GM21717 (cell line): ENCODE results near the gene EIF3L.

Experiments
- ATAC-seq: cut with Tn5 transposase; IDR thresholded peaks from one replicate; pipeline ENCODE4 v1.9.1; 2021; ENCODE audit warnings: mild to moderate bottlenecking, moderate library complexity; ENCODE audit not compliant: unreplicated experiment

Gene EIF3L

GRCh38 chr22:37816543-37817180 is 32.6 kb upstream of the EIF3L start:
- ATAC-seq, result no peak

DNA sequence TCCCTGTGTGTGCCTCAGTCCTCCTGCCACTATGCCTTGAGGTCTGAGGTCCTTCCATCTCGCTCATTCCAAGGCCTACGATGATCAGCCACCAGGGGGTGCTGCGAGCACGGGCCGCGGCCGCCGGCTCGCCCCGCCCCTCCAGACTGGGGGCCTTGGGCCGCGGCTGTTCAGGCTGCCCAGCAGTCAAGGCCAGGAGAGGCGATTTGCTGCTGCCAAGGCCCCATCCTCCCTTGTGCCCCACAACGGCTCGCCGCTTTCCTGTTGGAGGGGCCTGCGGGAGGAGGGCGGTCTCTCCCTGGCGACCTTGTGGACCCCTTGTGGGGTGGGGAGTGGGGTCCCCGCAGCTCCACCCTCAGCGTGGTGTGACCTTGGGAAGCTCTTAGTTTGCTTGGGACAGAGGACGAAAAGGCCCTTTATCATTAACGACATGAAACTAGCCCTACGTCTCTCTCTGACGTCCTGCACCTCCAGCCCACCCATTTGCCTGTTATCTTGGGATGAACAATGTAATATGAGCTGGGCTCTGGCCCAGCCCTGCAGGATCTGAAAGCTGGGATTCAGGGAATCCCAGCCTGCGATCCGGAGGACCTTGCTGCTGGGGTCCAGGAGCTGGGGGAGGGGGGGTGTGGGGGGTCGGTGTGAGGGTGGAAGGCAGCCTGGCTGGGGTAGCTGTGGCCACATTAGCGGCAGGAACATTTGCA is 31.4 kb upstream of the EIF3L start:
- ATAC-seq, result no peak

- no peak for ATAC-seq
Measured at GRCh38 chr22:37818409-37819104, 30.7 kb upstream of the EIF3L start.

- ATAC-seq, result no peak
Measured at GRCh38 chr22:37819105-37819433, 30.1 kb upstream of the EIF3L start.

GRCh38 chr22:37820350-37820749 is 28.9 kb upstream of the EIF3L start:
- ATAC-seq, result no peak

DNA sequence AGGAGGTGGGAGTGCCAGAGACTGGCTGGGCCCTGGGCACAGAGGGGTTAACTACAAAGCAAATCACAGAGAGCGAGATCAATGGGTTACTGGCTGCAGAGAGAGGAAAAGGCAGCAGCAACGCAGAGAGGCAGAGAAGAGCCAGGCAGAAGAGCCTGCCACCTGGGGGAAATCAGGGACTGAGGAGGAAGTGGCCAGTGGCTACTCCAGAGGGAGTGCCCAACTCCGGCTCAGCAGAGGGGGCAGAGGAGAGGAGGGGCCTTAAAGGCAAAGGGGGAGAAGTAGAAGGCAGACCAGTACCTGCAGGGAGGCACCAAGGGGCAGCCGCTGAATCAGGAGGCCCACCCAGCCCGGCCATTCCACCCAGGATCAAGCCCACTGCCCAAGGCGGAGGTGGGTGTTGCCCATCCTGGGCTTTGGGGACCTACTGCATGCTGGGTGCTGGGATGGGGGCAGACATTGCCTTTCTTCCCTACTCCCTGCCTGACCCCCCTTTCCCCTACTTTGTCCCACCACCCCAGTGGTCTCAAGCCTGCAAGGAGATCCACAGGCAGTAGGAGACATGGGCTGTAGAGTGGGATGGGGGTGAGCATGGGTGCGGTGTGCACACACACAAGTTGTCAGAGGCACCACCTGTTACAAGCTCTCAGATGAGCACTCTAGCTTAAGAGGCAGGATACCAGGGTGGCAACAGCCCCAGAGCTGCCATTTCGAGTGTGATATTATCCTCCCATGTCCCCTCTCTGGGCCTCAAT is 27.0 kb upstream of the EIF3L start:
- ATAC-seq, result no peak

GRCh38 chr22:37823134-37823985 is 25.9 kb upstream of the EIF3L start, which contains the start of gene GALR3:
Gene GALR3 (plus strand): TSS chr22:37823382. CDS start chr22:37823407, 25 bp downstream.
- ATAC-seq, result no peak

DNA sequence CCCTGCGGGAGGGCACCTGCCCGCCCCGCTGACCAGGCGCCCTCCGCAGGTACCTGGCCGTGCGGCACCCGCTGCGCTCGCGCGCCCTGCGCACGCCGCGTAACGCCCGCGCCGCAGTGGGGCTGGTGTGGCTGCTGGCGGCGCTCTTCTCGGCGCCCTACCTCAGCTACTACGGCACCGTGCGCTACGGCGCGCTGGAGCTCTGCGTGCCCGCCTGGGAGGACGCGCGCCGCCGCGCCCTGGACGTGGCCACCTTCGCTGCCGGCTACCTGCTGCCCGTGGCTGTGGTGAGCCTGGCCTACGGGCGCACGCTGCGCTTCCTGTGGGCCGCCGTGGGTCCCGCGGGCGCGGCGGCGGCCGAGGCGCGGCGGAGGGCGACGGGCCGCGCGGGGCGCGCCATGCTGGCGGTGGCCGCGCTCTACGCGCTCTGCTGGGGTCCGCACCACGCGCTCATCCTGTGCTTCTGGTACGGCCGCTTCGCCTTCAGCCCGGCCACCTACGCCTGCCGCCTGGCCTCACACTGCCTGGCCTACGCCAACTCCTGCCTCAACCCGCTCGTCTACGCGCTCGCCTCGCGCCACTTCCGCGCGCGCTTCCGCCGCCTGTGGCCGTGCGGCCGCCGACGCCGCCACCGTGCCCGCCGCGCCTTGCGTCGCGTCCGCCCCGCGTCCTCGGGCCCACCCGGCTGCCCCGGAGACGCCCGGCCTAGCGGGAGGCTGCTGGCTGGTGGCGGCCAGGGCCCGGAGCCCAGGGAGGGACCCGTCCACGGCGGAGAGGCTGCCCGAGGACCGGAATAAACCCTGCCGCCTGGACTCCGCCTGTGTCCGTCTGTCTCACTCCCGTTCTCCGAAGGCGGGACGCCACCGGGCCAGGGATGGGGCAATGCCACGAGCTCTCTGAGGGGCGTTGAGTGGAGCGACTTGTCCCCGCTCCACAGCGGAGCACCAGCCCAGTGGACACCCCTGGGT is 24.3 kb upstream of the EIF3L start:
- ATAC-seq, result no peak

- ATAC-seq, result no peak
Measured at GRCh38 chr22:37827056-37827455, 22.2 kb upstream of the EIF3L start.

DNA sequence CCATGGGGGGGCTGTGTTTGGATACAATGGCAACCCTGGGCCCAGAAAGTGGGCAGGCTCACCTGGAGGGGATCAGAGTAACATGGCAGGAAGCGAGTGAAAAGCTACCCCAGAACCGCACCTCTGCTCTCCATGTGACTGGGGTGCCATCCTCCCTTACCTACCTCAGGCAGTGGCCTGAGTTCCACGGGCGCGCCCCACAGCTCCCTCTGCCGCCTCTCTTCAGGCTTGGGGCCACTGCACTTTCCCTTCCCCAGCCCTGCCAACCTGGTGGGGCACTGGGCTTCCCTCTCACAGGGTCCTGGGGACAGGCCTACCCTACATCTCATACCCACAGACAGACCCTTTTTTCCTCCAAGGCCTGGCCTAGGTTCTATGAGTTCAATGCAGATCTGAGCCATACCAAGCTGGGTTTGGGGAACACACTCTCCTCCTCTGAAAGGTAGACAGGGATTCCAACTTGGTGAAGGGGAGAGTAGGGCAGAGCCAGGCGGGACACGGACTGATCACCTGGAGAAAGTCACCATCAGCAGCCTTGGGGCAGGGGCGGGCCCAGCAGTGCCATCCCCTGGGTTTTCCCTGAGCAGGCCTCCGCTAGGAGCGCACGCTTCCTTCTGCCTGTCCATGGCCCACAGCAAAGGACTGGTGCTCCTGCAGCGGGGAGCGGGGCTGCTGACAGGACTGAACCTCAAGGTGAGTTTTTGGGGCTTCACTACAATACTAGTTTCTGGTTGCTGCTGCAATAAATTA is 19.0 kb upstream of the EIF3L start:
- ATAC-seq, result no peak

GRCh38 chr22:37831472-37831871 is 17.7 kb upstream of the EIF3L start:
- ATAC-seq, result no peak

GRCh38 chr22:37832022-37832857 is 17.0 kb upstream of the EIF3L start:
- ATAC-seq, result no peak

GRCh38 chr22:37842015-37842793 is 7.0 kb upstream of the EIF3L start:
- no peak for ATAC-seq

DNA sequence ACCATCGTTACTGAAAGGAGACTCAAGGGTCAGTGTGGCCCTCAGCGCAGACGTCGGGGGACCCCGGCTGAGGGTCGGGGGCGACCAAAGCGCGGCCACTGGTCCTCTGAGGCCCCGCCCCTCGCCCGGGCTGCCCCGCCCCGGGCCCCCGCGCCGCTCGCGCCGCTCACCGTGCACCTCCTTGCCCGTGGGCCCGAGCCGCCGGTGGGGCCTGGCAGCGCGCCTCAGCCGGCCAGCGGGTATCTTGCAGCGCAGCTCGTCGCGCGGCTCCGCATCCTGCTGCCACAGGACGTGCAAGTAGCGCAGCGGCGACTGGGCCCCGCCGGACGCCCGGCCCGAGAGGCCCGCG is 5.5 kb upstream of the EIF3L start:
- ATAC-seq, result peak; percentile 22

DNA sequence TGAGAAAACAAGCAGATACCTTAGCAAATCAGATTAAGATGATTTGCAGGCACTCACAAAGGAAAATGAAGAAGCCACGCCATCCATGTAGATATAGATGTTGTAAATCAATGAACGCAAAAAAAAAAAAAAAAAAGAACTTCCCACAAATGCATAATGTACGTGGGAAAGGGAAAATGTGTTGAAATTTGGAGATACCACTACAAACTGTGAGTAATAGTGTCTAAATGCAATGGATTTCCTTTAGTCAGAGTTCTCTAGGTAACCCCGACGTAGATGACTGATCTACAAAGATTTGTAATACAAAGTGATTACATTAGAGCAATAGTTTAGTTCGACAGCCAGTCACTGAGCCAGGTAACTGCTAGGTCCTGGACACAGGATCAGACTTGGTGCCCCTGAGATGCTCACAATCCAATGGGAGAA is 4.3 kb upstream of the EIF3L start:
- ATAC-seq, result no peak

- ATAC-seq, result no peak
Measured at GRCh38 chr22:37846433-37846832, 2.8 kb upstream of the EIF3L start.

DNA sequence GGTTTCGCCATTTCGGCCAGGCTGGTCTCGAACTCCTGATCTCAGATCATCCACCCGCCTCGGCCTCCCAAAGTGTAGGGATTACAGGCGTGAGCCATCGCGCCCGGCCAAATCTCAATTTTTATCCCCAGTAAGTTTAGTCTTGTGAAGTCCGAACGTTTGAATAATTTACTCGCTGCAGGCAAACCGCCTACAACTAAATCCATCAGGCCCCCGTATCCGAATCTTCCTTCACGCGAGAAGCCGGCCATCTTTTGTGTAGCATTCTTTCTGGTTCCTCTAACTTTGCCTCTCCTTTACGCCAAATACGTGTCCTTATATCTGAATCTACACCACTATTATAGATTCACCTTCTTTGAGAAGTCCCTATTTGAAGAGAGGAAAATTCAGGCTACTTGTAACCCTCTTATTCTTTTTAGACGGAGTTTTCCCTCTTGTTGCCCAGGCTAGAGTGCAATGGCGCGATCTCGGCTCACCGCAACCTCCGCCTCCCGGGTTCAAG is 581 bp upstream of the EIF3L start:
- no peak for ATAC-seq
